NCI-H226 (cell line): Measurements from ENCODE around the gene SEMA3C.

Experiments
- DNase-seq: peaks from one replicate; pipeline ENCODE4 v3.0.0-alpha.2; 2015

The SEMA3C gene

GRCh38 chr7:80774843-80775242 lies 144.0 kb downstream of the SEMA3C start:
- no peak for DNase-seq

DNA sequence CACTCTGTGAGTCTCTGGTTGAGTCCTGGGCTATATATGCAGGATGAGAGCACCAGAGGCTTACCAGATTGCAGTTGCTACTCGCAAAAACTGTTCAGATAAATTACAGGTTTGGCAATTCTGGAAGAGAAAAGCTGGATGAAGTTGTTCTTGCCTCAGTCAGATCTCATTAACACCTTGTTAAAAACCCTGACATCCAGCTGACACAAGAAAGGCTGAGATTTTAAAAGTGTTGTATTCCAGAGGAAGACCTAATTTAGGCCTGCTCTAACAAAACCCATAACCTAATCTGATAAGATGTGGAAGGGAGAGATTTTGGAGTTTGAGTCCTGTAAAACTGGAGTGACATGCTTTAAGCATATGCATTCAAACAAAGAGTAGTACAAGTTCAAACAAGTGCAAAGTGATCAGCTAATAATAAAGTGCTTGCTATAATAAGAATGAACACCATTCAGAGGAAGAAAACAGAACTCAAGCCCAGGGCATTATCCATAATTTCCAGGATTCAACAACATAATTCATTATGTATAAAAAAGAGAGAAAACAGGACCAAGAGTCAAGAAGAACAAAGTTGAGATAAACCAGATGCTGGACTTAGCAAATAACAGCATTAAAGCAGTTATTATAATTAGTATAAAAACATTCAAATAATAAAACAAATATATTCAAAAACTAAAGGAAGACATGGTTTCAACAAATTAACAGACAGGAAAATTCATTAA lies 144.9 kb downstream of the SEMA3C start:
- no peak for DNase-seq

- DNase-seq, result no peak
These were observed 146.4 kb downstream of the SEMA3C start for GRCh38 chr7:80772347-80772993.

DNA sequence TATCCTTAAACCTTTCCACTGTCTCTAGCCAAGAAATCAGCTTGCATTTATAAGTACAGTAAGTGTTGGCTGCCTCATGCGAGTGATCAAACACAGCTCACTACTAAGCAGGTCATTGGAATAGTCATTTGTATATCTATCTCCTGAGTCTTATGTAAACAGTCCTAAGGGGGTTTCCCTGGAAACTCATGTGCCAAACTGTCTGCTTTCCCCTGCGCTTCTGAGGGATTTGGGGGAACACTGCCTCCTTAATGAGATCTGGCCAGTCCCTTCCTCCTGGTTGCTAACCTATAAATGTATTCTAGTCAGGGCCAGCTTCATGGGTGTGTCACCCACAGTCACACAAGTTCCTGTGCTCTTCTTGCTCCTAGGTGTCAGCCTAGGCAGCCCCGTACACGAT lies 147.3 kb downstream of the SEMA3C start:
- no peak for DNase-seq

- no peak for DNase-seq
These were observed 148.2 kb downstream of the SEMA3C start for GRCh38 chr7:80770675-80771081.

GRCh38 chr7:80770061-80770460 lies 148.8 kb downstream of the SEMA3C start:
- DNase-seq, result no peak

DNA sequence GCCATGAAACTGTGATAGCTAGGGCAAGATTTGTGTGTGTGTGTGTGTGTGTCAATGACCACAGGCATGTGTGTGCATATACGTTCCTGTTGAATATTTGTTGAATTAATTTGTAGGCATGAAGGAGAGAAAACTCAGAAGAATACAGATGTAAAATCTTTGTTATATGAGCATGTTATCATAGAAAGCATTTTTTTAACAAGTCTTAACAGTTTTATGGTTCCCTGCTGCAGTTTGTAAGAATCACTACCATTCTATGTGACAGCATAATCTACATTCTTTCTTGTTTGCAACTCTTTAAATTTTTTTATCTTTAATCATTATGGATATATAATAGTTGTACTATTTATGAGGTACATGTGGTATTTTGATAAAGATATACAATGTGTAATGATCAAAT lies 150.1 kb downstream of the SEMA3C start:
- no peak for DNase-seq

DNA sequence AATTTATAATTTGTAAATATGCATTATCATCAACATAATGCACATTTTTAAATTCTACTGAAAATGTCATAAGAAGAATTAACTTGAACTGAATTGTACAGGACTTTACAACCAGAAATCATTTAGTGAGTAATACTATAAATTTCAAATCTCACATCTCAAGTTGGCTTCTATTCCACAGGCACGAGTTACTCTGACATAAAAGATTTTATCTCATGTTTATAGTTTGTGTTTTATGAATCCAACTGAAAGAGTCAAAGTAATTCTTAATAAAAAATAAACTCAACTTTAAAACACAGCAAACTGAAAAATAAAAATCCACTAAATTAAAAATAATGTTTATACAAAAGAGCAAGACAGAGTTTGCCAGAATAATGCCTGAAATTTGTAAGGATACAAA lies 151.2 kb downstream of the SEMA3C start:
- no peak for DNase-seq

DNA sequence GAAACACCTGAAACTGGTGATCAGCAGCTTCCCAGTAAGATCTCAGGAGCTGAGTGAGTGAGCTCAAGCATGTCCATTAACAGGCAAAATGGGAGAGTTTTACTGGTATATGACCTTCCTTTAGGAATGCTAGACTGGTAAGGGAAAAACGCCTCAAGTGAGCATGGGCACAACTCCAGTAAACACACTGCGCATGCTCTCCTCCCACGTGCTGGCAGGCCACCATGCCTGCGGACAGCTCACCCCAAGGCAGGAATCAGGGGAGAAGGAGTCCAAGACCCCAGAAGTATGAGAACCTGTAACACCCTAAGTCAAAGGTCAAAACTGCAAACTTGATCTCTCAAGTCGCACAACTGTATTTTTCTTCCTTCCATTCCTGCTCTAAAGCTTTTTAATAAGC lies 152.1 kb downstream of the SEMA3C start:
- DNase-seq, result no peak

- no peak for DNase-seq
These were observed 154.7 kb downstream of the SEMA3C start for GRCh38 chr7:80764132-80764531.

GRCh38 chr7:80763704-80764103 lies 155.1 kb downstream of the SEMA3C start:
- no peak for DNase-seq

GRCh38 chr7:80763289-80763688 lies 155.6 kb downstream of the SEMA3C start:
- DNase-seq, result no peak

GRCh38 chr7:80760292-80760691 lies 158.6 kb downstream of the SEMA3C start:
- no peak for DNase-seq

- DNase-seq, result no peak
These were observed 165.7 kb downstream of the SEMA3C start for GRCh38 chr7:80752954-80753690.

DNA sequence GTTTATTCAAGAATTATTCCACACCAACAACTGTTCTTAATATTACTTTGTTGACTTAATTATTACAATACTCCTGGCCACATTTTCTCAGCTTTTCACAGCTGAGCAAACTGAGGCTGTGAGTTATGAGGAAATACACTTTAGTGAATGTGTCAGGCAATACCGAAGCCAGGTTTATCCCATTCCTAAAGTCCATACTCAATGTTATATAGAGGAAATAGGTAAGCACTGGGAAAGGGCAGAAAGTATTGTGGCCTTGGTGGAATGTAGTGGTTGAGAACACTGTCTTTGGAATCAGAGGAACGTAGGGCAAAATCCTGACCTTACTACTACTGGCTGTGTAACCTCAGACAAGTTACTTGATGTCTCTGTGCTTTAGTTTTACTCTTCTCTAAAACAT lies 169.6 kb downstream of the SEMA3C start:
- no peak for DNase-seq

DNA sequence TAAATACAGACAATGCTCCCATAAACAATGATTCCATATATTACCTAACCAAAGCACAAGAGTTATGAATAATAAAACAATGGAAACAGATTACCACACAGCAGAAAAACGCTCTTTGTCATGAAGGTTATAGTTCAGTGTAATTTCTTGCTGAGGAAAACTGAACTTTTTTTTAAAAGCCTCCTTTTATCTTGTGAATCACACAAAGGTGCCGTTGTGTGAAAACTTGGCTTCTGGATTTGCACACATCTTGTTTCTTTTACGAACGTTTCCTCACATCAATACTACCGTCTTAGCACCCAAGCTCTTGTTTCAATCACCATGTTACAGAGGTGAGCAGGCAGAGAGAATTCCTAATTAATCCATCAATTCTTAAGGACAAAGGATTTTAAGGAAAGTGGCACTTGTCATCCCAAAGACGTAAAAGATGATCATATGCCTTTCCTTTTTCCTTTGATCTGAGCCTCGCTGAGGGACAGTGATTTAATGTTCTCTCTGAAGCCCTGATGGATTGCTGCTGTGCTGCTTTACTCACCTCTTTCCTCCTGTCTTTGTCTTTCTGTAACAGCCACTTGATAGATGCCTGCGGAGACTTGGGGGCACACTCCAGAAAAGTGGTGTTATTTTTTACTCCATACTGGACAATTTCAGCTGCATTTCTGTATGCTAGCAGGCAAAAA lies 170.3 kb downstream of the SEMA3C start:
- no peak for DNase-seq

GRCh38 chr7:80740778-80741545 lies 177.9 kb downstream of the SEMA3C start:
- peak; percentile 49 for DNase-seq

DNA sequence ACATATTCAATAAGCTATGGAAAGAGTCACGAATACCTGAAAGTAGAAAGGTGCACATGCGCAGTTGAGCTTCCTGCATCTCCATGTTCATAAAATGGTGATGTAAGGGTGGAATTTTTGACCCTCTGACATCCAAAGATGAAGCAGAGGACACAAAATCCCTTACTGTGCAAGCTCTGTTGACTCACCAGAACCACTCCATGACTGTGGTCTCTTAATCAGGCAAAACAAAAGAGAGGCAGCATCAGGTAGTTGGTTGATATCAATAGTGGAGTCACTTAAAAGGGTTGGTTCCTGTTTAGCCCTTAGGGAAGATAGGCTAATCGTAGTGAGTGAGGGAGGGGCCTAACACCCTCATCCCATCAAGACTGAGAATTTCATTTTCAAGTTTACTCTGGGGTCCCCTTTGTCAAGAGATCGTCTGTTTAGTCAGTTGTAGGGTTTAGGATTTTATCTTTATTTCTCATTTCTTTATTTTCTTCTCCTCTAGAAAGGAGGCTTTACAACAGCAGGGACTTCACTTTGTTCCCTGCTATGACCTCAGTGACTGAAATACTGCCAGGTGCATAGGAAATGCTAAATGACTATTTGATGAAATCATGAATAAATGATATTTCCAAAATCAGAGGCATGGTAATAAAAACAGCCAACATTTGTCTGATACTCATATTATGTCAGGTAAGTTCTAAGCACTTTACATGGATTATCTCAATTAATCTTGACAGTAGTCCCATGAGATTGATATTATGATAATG lies 182.3 kb downstream of the SEMA3C start:
- peak; percentile 48 for DNase-seq

- DNase-seq, result no peak
These were observed 183.5 kb downstream of the SEMA3C start for GRCh38 chr7:80735330-80735729.

GRCh38 chr7:80734011-80734410 lies 184.8 kb downstream of the SEMA3C start:
- no peak for DNase-seq

DNA sequence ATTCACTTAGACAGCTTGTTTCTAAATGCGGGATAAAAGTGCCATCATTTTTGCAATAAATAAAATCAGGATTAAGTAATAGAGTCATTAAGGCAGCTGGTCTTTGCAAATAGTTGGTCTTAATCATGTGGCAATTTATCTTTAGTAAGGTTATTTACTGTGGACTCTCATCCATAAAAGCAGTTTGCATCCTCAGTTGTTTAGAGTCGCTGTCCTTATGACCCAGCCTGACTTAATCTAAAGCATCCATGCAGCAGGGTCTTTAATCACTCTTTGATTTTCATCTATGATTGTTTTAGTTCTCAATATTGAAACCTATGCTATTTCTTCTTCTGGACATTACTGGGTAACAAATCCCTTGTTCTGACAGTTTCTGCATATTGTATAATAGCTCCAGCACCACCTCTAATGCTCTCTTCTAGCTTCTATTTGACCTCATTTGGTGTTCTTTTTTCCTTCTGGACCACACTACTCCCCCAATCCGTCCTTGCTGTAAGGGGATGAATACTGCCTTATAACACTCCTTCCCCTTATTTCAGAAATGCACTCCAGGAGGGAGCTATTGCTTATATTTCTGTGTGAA lies 185.4 kb downstream of the SEMA3C start:
- no peak for DNase-seq

- DNase-seq, result no peak
These were observed 186.2 kb downstream of the SEMA3C start for GRCh38 chr7:80732630-80733029.
